CD8-positive, alpha-beta memory T cell (primary cell): ENCODE results near the gene NHERF2. TPM values are rescaled to one million over a fixed set of nuclear protein-coding genes. Genes with fewer than 3 reads are reported as not detected.

Experiments used
- CTCF ChIA-PET: fragments of 350-600 bp; sonication (Branson Sonifier 250); formaldehyde crosslinking; loops from one replicate; lab custom pipeline; 2021; ENCODE audit warnings: antibody characterized with exemption; lab: Charles Lee
- POLR2A ChIA-PET: fragments of 350-600 bp; sonication (Branson Sonifier 250); formaldehyde crosslinking; loops from one replicate; lab custom pipeline; 2021; ENCODE audit warnings: antibody characterized with exemption; lab: Charles Lee
- DNase-seq, 5 donors: peaks; one replicate each; pipeline versions ENCODE4 v3.0.0 to v3.0.0-alpha.2; 2020 to 2022; ENCODE audit warnings: mixed read lengths in 1 of 5
- H3K27ac ChIP-seq: one replicate; pipeline ENCODE4 v1.7.0; 2013; ENCODE audit warnings: low read depth, mild to moderate bottlenecking, low read length, moderate library complexity
- H3K27me3 ChIP-seq: 2 replicates; pipeline ENCODE4 v1.7.0; 2013; ENCODE audit warnings: low read length, mild to moderate bottlenecking; ENCODE audit not compliant: insufficient read depth, poor library complexity, severe bottlenecking
- H3K36me3 ChIP-seq: 2 replicates; pipeline ENCODE4 v1.7.0; 2013; ENCODE audit warnings: mild to moderate bottlenecking, low read length, moderate library complexity; ENCODE audit not compliant: insufficient read depth
- H3K4me1 ChIP-seq: 2 replicates; pipeline ENCODE4 v1.7.0; 2013; ENCODE audit warnings: mild to moderate bottlenecking, low read length, moderate library complexity; ENCODE audit not compliant: insufficient read depth
- H3K4me3 ChIP-seq: 2 replicates; pipeline ENCODE4 v1.7.0; 2013; ENCODE audit warnings: mild to moderate bottlenecking, low read length
- H3K9me3 ChIP-seq: 2 replicates; pipeline ENCODE4 v1.7.0; 2013; ENCODE audit warnings: mild to moderate bottlenecking, low read length
- H3K27ac Mint-ChIP-seq, 8 donors: one replicate each; pipeline ENCODE4 v1.8.0; 2020 to 2021; ENCODE audit warnings: mixed read lengths in 8 of 8, mild to moderate bottlenecking in 6 of 8, inconsistent platforms in 3 of 8, moderate library complexity in 3 of 8
- H3K27me3 Mint-ChIP-seq, 2 donors: one replicate each; pipeline ENCODE4 v1.8.0; 2020 to 2021; ENCODE audit warnings: mixed read lengths in 2 of 2, mild to moderate bottlenecking in 1 of 2, moderate library complexity in 1 of 2
- H3K36me3 Mint-ChIP-seq, 3 donors: one replicate each; pipeline ENCODE4 v1.8.0; 2020 to 2021; ENCODE audit warnings: mixed read lengths in 3 of 3, inconsistent platforms in 1 of 3, mild to moderate bottlenecking in 1 of 3
- H3K4me1 Mint-ChIP-seq, 3 donors: one replicate each; pipeline ENCODE4 v1.8.0; 2020 to 2021; ENCODE audit warnings: mixed read lengths in 3 of 3, inconsistent platforms in 1 of 3, mild to moderate bottlenecking in 1 of 3
- H3K4me3 Mint-ChIP-seq, 7 donors: one replicate each; pipeline ENCODE4 v1.8.0; 2020 to 2021; ENCODE audit warnings: mixed read lengths in 7 of 7, mild to moderate bottlenecking in 6 of 7, moderate library complexity in 4 of 7, inconsistent platforms in 2 of 7
- H3K9me3 Mint-ChIP-seq, 5 donors: one replicate each; pipeline ENCODE4 v1.8.0; 2020 to 2022; ENCODE audit warnings: mixed read lengths in 5 of 5, mild to moderate bottlenecking in 3 of 5, moderate library complexity in 2 of 5, inconsistent platforms in 1 of 5
- polyA plus RNA-seq: library from polyadenylated mRNA; unstranded; fragments of 300-500 nt; fragmentation: Illumina TruSeq; gene quantifications from one replicate; pipeline ENCODE4 v1.2.3, GENCODE V29; 2021
- total RNA-seq, 2 experiments: library from RNA; stranded (reverse); gene quantifications; one replicate each; pipeline ENCODE4 v1.2.3, GENCODE V29; 2021

Gene NHERF2
- total RNA-seq = 1 to 10 TPM; 3.0 to 4.1 TPM
- polyA plus RNA-seq = 0.51 TPM

DNA sequence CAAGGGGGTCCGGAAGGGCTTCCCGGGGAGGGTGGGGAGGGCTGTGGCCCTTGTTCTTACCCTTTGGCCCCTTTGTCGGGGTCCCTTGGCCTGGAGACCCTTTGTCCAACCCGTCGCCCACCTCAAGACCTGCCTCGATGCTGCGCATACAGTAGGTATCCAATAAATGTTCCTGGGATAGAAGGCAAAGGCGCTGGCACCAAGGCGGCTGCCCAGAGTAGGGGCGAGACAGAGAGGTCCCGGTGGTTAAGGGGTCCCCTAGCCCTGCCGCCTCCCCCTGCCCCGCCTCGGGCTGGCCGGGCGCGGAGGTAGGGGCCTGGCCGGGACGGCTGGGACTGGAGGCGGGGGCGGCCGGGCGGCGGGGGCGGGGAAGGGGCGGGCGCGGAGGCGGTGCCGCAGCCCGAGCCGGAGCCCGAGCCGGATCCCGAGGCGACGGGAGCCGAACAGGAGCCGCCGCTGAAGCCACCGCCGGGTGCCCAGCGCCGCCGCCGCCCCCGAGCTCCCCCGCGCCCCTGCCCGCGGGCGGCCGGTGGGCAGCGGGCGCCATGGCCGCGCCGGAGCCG is at the start of gene NHERF2:
TSS of gene NHERF2 (plus strand) at position 442 of the 563 bp plus-strand sequence. CDS start at position 546, 104 bp downstream.
- H3K9me3 ChIP-seq = no peaks in the 10 kb centered on the region
- Mint-ChIP-seq H3K4me1 (peaks cover 11 to 26% (median 18%) of the 10 kb centered on the region in 3 donors), H3K27me3 (peaks cover 7 to 8% of the 10 kb centered on the region in 2 donors), H3K36me3 (no peaks in the 10 kb centered on the region), H3K9me3 (no peaks in the 10 kb centered on the region), H3K4me3 (peak within 1 kb of the TSS; percentile 80 to 89 (median 80)), H3K27ac (peak within 1 kb of the TSS in 5 of 8 donors; percentile 23 to 91 (median 51))
- POLR2A ChIA-PET = no interaction called here
- H3K4me3 ChIP-seq = no peak within 1 kb of the TSS
- H3K36me3 ChIP-seq = no peaks in the 10 kb centered on the region
- peak within 1 kb of the TSS; percentile 1 for H3K27ac ChIP-seq
- DNase-seq = peak in 4 of 5 donors; percentile 21 to 39 (median 25)
- CTCF ChIA-PET = interaction anchor here (1.8 kb wide), 1 partner anchor 114 kb away, joined by 9 read pairs; no protein-coding TSS in a partner anchor
- peaks cover 5% of the 10 kb centered on the region for H3K27me3 ChIP-seq
- peaks cover 25% of the 10 kb centered on the region for H3K4me1 ChIP-seq

- DNase-seq = no peak
- peaks cover 16% of the 10 kb centered on the region for H3K27me3 ChIP-seq
- H3K9me3 Mint-ChIP-seq = no peaks in the 10 kb centered on the region
- peaks cover 9% of the 10 kb centered on the region for H3K4me1 ChIP-seq
- peaks cover 11 to 12% of the 10 kb centered on the region in 2 donors for H3K27me3 Mint-ChIP-seq
- no peak overlapping the region for H3K27ac Mint-ChIP-seq
- peaks cover 20% of the 10 kb centered on the region for H3K36me3 ChIP-seq
- no peak overlapping the region for H3K4me3 ChIP-seq
- H3K36me3 Mint-ChIP-seq = peaks cover 0 to 51% (median 2%) of the 10 kb centered on the region in 3 donors
- CTCF ChIA-PET = interaction anchor here (1.0 to 1.1 kb wide), 2 partner anchors 27 to 163 kb away, joined by 3 to 4 read pairs; no protein-coding TSS in a partner anchor
- H3K9me3 ChIP-seq = no peaks in the 10 kb centered on the region
- no peak overlapping the region for H3K4me3 Mint-ChIP-seq
- H3K27ac ChIP-seq = no peak overlapping the region
- H3K4me1 Mint-ChIP-seq = peaks cover 6% of the 10 kb centered on the region in 3 donors
- POLR2A ChIA-PET = interaction anchor here (1.4 kb wide), 1 partner anchor 13 kb away, joined by 5 read pairs; the partner anchor contains the start of gene RPS2
Observed at GRCh38 chr16:1976951-1977874, 49.5 kb upstream of the NHERF2 start.

DNA sequence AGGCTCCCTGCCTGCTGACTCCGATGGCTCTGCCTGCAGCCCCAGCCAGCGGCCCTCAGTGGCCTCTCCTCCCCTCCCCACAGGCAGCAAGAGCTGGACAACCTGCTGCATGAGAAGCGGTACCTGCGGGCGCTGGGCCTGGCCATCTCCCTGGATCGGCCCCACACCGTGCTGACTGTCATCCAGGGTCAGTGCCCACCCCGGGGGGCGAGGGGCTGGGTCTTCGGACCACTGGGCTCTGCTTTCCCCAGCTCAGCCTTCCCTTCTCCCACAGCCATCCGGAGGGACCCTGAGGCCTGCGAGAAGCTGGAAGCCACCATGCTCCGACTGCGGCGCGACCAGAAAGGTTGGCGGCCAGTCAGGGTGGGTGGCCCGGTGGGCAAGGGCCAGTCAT is 48.8 kb upstream of the NHERF2 start:
- Mint-ChIP-seq H3K27me3 (peaks cover 12% of the 10 kb centered on the region in 2 donors), H3K27ac (no peak overlapping the region), H3K9me3 (no peaks in the 10 kb centered on the region), H3K4me1 (peaks cover 2 to 6% (median 3%) of the 10 kb centered on the region in 3 donors), H3K36me3 (peaks cover 0 to 48% (median 2%) of the 10 kb centered on the region in 3 donors), H3K4me3 (no peak overlapping the region)
- H3K9me3 ChIP-seq = no peaks in the 10 kb centered on the region
- peaks cover 6% of the 10 kb centered on the region for H3K4me1 ChIP-seq
- peaks cover 16% of the 10 kb centered on the region for H3K27me3 ChIP-seq
- no peak overlapping the region for H3K27ac ChIP-seq
- H3K36me3 ChIP-seq = peaks cover 20% of the 10 kb centered on the region
- CTCF ChIA-PET = interaction anchor here (1.1 kb wide), 1 partner anchor 26 kb away, joined by 3 read pairs; no protein-coding TSS in a partner anchor
- DNase-seq = no peak
- no peak overlapping the region for H3K4me3 ChIP-seq
- POLR2A ChIA-PET = no interaction called here

DNA sequence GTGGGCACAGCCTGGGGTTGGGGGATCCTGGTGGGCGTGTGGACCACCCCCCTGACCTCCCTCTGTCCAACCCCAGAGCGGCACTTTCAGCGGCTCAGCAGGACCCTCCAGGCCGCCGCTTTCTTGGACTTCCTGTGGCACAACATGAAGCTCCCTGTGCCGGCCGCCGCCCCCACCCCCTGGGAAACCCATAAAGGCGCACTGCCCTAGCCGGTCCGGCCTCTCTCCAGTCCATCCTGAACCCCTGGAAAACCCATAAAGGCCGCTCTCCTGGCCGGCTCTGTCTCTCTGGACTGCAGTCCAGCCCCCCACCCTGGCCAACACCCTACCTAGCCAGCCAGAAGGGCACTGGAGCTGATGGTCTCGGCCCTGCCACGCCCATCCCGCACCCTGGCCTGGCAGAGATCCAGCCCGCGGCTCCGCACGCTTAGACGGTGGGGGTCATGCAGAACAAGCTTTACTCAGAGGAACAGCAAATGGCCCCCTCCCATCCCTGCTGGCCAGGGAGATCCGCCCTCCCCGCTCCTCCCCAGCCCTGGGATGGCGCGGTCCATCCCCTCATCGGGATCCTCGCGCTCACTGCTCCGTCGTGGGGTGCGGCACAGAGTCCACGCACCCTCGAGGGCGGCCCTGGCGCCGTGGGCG is 48.1 kb upstream of the NHERF2 start:
- peaks cover 2 to 11% (median 6%) of the 10 kb centered on the region in 3 donors for H3K4me1 Mint-ChIP-seq

DNA sequence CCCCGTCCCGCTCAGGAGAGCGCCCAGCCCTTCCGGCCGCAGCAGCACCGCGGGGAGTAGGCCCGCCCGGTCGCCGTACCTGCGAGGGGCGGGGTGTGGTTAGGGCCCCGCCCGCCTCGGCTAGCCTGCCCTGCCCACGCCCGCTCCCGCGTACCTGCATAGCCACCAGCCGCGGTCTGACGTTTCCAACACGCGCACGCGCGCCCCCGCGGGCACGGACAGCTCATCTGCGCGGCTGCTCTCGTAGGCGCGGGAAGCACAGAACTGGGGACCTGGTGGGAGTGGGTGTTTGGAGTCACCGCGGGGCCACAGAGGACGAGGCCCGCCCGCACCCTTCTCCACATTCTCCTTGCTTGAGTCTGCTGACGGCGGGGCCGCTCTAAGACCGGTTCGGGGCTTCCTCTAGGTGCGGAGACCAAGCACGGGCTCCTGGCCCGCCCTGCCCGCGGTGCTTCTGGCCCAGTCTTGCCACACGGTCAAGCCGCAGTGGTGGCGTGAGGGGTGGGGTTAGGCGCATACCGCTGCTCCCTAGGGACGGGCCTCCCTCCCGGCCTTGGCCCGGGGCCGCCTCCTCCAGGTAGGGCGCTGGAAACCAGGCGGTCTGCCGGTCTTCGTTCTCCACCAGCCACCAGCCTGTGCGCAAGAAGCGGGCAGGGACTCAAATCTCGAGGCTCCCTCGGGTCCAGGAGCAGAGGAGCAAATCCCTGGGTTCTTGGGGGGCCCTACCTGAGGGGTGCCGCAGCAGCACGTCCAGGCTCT is 47.3 kb upstream of the NHERF2 start:
- no peak overlapping the region for H3K27ac Mint-ChIP-seq
- no peak for DNase-seq
- peaks cover 2 to 12% (median 6%) of the 10 kb centered on the region in 3 donors for H3K4me1 Mint-ChIP-seq
- Histone ChIP-seq H3K27me3 (peaks cover 16% of the 10 kb centered on the region), H3K4me1 (peaks cover 11% of the 10 kb centered on the region), H3K9me3 (no peaks in the 10 kb centered on the region), H3K27ac (no peak overlapping the region), H3K36me3 (peaks cover 20% of the 10 kb centered on the region), H3K4me3 (no peak overlapping the region)
- H3K4me3 Mint-ChIP-seq = peak overlapping the region in 1 of 7 donors; percentile 32
- H3K27me3 Mint-ChIP-seq = peaks cover 12 to 16% of the 10 kb centered on the region in 2 donors
- ChIA-PET CTCF (interaction anchor here (1.5 kb wide), 1 partner anchor 24 kb away, joined by 4 read pairs; no protein-coding TSS in a partner anchor), POLR2A (interaction anchor here (0.5 to 1.7 kb wide), 2 partner anchors 43 to 197 kb away, joined by 3 to 4 read pairs; partner anchors contain the start of genes NUBP2 and SPSB3)
- H3K36me3 Mint-ChIP-seq = peaks cover 0 to 40% (median 2%) of the 10 kb centered on the region in 3 donors
- H3K9me3 Mint-ChIP-seq = no peaks in the 10 kb centered on the region

More for the DNA sequence above, 48.1 kb upstream of the NHERF2 start:
- Histone ChIP-seq H3K9me3 (no peaks in the 10 kb centered on the region), H3K4me1 (peaks cover 9% of the 10 kb centered on the region), H3K27ac (no peak overlapping the region), H3K36me3 (peaks cover 20% of the 10 kb centered on the region), H3K4me3 (no peak overlapping the region), H3K27me3 (peaks cover 16% of the 10 kb centered on the region)
- Mint-ChIP-seq H3K27ac (no peak overlapping the region), H3K9me3 (no peaks in the 10 kb centered on the region), H3K36me3 (peaks cover 0 to 45% (median 2%) of the 10 kb centered on the region in 3 donors), H3K4me3 (no peak overlapping the region), H3K27me3 (peaks cover 12 to 16% of the 10 kb centered on the region in 2 donors)
- POLR2A ChIA-PET = interaction anchor here (0.5 to 1.7 kb wide), 2 partner anchors 44 to 196 kb away, joined by 3 to 4 read pairs; partner anchors contain the start of genes NUBP2 and SPSB3
- CTCF ChIA-PET = no interaction called here
- DNase-seq = no peak

GRCh38 chr16:1980030-1980769 is 46.5 kb upstream of the NHERF2 start:
- Mint-ChIP-seq H3K27ac (no peak overlapping the region), H3K27me3 (peaks cover 12 to 16% of the 10 kb centered on the region in 2 donors)
- DNase-seq = no peak

More at GRCh38 chr16:1980030-1980769, 46.5 kb upstream of the NHERF2 start:
- Histone ChIP-seq H3K36me3 (peaks cover 15% of the 10 kb centered on the region), H3K27ac (no peak overlapping the region), H3K9me3 (no peaks in the 10 kb centered on the region), H3K4me1 (peaks cover 18% of the 10 kb centered on the region), H3K27me3 (peaks cover 16% of the 10 kb centered on the region), H3K4me3 (no peak overlapping the region)
- Mint-ChIP-seq H3K4me3 (no peak overlapping the region), H3K36me3 (peaks cover 0 to 34% (median 2%) of the 10 kb centered on the region in 3 donors), H3K4me1 (peaks cover 8 to 19% (median 12%) of the 10 kb centered on the region in 3 donors), H3K9me3 (no peaks in the 10 kb centered on the region)
- ChIA-PET POLR2A (interaction anchor here (0.7 kb wide), 1 partner anchor 235 kb away, joined by 3 read pairs; the partner anchor contains the start of gene PGP), CTCF (interaction anchor here (1.5 kb wide), 1 partner anchor 23 kb away, joined by 4 read pairs; no protein-coding TSS in a partner anchor)
